ENCODE results near the gene EXD1.
"Not testable (repeated sequence)": the region's sequence is repeated elsewhere in the genome, so short reads cannot be mapped to it uniquely, and the experiment has no call there.

Gene EXD1, protein sequence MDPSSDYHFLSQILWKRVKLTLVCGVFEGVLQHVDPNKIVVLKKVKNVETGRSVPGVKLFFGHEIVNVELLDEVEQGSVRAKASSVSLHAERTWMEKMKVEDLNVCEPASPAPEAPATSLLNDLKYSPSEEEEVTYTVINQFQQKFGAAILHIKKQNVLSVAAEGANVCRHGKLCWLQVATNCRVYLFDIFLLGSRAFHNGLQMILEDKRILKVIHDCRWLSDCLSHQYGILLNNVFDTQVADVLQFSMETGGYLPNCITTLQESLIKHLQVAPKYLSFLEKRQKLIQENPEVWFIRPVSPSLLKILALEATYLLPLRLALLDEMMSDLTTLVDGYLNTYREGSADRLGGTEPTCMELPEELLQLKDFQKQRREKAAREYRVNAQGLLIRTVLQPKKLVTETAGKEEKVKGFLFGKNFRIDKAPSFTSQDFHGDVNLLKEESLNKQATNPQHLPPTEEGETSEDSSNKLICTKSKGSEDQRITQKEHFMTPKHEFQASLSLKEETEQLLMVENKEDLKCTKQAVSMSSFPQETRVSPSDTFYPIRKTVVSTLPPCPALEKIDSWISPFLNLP

DNA sequence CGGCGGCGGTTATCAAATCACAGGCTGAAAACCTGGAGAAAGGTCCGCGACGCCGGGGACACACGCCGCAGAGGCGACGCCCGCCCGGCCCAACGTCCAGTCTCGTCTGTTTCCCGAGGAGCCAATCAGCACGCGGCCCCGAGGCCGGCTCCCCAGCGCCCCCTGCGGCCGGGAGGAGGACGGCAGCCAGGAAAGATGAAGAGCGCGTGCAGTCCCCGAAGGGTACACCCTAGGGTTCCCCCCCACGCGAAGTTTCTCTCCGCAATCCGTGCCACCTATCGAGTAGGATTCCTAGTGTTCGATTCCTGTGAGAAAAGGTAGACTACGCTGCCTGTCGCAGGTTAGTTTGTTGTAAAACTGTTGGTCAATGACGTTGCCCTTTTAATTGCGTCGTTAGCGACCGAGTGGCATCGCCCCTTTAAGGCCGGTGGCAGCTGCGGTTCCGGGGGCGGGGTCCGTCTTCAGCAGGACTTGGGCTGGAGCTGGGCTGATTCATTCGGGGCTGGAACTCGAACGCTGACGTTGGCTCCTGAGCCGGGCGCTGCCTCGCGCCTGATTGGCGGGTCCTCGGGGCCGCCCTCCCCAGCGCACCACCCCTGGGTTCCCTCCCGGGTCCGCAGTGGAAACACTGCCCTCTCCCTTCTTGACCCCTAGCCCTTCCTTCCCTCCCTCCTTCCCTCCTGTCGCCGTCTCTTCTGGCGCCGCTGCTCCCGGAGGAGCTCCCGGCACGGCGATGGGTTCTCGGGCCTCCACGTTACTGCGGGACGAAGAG, at the start of gene EXD1, which contains the start of gene CHP1:
Gene EXD1, minus strand, starts transcription at position 108 of the 772 bp plus-strand sequence. CDS start 4,182 bp downstream, outside the sequence.
Gene CHP1, plus strand, starts transcription at position 619 of the 772 bp plus-strand sequence. Its CDS starts 115 bp downstream, at position 734.
- peak; percentile 85 to 93 (median 89) for DNase-seq (ENCODE audit: low read depth in 3 of 3)

DNA sequence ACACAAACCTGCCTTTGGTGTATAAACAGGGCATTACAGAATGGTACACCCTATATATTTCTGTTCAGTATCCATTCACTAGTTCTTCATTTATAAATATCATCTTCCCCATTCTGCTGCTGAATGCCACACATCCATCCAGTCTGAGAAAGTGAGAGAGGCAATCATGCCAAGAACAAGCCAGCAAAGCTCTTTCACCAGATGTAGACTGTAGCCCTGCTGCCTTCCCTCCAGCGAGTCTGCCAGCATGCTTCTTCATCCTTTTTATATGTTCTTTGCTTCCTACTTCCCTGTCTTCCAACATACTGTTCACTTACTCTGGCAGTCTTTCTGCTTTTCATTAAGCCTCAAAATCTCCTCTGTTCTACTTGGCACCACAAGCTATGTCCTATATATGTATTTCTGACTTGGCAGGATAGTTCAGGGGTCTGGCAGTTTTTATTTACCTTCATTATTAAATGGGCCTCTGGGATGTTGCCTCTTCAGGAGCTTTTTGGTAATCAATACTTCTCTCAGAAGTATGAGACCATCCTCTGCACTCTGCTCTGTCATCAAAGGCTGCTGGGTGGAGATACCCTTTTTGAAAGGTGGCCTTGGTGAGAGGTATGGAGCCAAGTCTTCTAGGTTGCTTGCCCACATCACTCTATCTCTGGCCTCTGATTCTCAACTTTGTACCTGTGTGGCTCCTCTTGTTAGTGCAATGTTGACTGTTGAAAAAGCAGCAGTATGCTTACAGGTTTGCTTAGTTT, 49.2 kb upstream of the EXD1 start:
- DNase-seq (ENCODE audit: low read depth in 3 of 3), result no peak

DNA sequence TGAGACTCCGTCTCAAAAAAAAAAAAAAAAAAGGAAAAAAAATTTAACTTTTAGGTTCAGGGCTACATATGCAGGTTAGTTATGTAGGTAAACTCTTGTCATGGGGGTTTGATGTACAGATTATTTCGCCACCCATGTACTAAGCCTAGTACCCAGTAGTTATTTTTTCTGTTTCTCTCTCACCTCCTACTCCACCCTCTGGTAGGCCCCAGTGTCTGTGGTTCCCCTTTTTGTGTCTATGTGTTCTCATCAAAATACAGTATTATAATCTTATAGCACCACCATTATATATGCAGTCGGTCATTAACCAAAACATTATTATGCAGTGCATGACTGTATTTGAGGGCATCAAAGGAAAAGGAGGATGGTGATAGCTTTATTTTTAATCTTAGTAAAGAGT, 47.8 kb upstream of the EXD1 start:
- DNase-seq (ENCODE audit: low read depth in 3 of 3), result no peak

- DNase-seq (ENCODE audit: low read depth in 3 of 3), result no peak
Observed at GRCh38 chr15:41276831-41277230, 46.3 kb upstream of the EXD1 start.

DNA sequence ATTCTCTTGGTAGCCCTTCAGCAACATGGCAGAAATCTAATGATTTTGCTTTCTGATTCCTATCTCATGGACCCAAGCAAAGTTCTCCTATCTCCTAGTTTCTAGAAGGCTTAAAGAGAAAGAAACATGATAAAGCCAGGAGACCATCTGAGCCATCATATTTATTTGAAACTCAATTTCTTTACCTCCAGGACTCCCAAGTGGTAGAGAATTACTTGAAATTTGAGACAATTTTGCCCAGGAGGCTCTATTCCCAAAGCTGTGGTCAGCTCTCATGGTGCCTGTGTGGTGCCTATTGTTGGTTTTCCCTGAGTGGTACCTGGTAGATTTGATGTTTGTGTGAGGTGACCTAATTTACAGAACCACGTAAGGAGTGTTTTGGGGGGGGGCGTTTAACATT, 39.3 kb upstream of the EXD1 start:
- DNase-seq (ENCODE audit: low read depth in 3 of 3), result no peak

DNA sequence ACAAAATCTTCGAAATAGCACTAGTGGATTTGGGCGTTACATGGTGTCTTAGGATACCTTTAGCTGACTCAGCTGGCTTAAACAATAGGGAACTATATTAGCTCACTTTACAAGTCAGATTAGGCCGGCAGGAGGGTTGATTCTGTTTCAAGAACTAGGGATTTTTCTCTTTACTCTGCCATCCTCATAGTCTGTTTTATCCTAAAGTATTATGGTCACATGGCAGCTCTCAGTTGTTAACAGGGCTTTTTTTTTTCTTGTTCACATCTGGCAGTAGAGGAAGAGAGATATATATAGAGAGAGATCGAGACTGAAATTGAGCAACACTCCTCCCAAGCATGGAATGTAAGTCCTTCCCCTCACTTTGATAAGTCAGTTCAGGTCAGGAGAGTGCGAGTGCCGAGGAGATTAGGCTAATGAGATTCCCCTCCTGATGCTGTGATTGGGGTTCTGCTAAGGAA, 33.4 kb upstream of the EXD1 start:
- no peak for DNase-seq (ENCODE audit: low read depth in 3 of 3)

- no peak for DNase-seq (ENCODE audit: low read depth in 3 of 3)
Observed at GRCh38 chr15:41262571-41262970, 32.0 kb upstream of the EXD1 start.

GRCh38 chr15:41260924-41261323, 30.4 kb upstream of the EXD1 start:
- DNase-seq (ENCODE audit: low read depth in 3 of 3), result not testable (repeated sequence)

DNA sequence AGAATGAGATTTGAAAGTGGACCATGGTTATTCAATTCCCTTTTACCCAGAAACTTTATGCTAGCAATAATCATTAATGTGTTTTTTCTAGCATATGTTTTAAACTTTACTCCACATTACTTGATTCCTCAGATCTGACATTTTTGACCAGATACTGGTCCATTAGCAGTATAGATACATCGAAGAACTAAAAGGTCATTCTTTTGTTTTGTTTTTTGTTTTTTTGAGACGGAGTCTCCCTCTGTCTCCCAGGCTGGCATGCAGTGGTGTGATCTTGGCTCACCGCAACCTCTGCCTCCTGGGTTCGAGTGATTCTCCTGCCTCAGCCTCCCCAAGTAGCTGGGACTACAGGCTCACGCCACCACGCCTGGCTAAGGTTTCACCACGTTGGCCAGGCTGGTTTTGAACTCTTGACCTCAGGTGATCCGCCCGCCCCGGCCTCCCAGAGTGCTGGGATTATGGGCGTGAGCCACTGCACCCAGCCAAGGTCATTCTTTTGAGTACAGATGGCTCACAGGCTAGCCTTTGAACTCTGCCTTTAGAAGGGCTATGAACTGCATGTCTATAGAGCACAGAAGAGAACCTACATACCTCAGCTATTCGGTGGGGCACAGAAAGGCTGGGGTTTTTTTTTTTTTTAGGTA, 29.1 kb upstream of the EXD1 start:
- DNase-seq (ENCODE audit: low read depth in 3 of 3), result no peak

- DNase-seq (ENCODE audit: low read depth in 3 of 3), result no peak
Observed at GRCh38 chr15:41258750-41259471, 28.4 kb upstream of the EXD1 start.

GRCh38 chr15:41256577-41257038, 26.1 kb upstream of the EXD1 start:
- no peak for DNase-seq (ENCODE audit: low read depth in 3 of 3)

DNA sequence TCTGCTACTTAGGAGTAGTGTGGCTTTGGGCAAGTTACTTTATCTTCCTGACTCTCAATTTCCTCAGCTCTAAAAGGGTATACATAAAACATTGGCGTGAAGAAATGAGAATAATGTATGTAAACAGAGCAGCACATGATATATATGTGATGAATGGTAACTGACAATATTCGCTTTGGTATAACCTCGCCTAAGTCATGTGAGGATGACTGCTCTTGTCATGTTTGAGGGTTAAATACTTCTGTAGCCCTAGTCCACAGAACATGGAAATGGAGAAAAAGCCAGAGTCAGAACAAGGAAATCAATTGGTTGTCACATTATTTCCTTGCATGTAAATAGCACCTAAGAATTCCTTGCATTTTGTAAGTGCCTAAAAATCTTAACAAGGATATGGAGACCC, 25.5 kb upstream of the EXD1 start:
- no peak for DNase-seq (ENCODE audit: low read depth in 3 of 3)

DNA sequence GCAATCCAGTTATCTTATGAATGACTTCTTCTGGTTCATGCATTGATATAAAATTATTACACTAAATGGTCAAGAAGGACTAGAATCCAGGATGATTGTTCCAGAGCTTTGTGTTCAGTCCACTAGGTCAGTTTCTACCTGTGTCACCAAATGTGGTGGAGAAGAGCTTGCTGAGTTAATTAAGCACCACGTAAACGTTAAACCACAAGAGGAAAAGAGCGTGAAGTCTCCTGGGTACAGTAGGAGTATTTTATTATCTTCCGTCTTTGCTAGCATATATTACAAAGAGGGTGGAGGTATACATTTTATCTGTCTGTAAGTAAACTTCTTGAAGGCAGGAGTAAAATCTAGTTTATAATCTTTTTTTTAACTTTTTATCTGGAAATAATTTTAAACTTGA, 24.0 kb upstream of the EXD1 start:
- DNase-seq (ENCODE audit: low read depth in 3 of 3), result no peak

GRCh38 chr15:41251411-41251810, 20.9 kb upstream of the EXD1 start:
- no peak for DNase-seq (ENCODE audit: low read depth in 3 of 3)

GRCh38 chr15:41250745-41251144, 20.2 kb upstream of the EXD1 start:
- not testable (repeated sequence) for DNase-seq (ENCODE audit: low read depth in 3 of 3)

DNA sequence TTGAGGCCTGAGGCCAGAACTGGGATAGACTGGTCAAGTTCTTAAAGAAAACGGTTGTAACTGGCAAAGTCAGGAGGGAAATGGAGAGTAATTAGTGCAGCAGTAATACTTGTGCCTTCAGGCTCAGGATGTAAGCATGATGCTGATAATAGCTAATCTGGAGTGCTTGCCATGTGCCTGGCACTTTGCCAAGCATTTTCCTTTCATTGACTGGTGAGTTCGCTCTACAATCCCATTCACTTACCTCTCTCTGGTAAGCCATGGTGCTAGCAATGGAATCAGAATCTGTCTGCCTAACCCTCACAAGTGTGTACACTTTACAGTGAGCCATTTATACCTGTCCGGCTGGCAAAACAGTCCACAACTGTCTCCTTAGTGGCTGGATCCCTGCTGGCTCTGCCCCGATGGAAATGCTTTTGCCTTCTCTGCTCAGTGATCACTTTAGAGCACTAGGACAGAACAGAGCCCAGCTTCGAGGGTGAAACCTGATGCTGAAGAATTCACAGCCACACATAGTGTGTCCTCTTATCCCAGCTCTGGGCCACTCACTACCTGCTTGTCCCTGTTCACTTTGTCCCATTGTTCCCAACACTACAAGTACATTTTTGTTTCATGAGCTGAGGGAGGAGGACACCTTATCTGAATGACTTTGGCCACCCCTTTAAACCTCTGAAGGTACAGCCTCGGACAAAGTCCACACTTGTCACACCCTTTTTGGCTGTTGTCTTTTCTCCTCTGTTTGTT, 10.8 kb upstream of the EXD1 start:
- no peak for DNase-seq (ENCODE audit: low read depth in 3 of 3)

DNA sequence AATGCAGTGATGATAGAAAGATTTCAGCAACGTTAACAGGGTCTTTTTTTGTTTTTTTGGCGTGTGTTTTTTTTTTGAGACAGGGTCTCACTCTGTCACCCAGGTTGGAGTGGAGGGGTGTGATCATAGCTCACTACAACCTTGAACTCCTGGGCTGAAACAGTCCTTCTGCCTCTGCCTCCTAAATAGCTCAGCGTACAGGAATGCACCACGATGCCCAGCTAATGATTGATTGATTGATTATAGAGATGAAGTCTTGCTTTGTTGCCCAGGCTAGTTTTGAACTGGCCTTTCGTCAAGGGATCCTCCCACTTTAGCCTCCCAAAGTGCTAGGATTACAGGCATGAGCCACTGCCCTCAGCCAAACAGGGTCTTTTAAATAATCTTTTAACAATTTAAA, 7.5 kb upstream of the EXD1 start:
- no peak for DNase-seq (ENCODE audit: low read depth in 3 of 3)

- no peak for DNase-seq (ENCODE audit: low read depth in 3 of 3)
Observed at GRCh38 chr15:41235929-41236328, 5.4 kb upstream of the EXD1 start.

- DNase-seq (ENCODE audit: low read depth in 3 of 3), result not testable (repeated sequence)
Observed at GRCh38 chr15:41235228-41235627, 4.7 kb upstream of the EXD1 start.

GRCh38 chr15:41233367-41233771, 2.8 kb upstream of the EXD1 start:
- no peak for DNase-seq (ENCODE audit: low read depth in 3 of 3)

Measured in stimulated activated CD4-positive, alpha-beta T cell treated with anti-CD3 and anti-CD28 coated beads, TNF-alpha, amount 100 ng/mL, for 4 hours (primary cell).